Natural killer cell (primary cell): ENCODE data around the gene FGF11. TPM values are rescaled to one million over a fixed set of nuclear protein-coding genes. Genes with fewer than 3 reads are reported as not detected.

Experiments used
- ATAC-seq, 3 donors: fragments of 150-1000 bp in 2 of 3; fragments of 200-7000 bp in 1 of 3; cut with Tn5 transposase; 1 replicate in 1 of 3; 2 replicates in 2 of 3; pipeline ENCODE4 v1.10.0; 2021; ENCODE audit warnings: mild to moderate bottlenecking in 2 of 3, moderate library complexity in 2 of 3
- DNase-seq, 2 donors: peaks; one replicate each; pipeline versions ENCODE4 v3.0.0 to v3.0.0-alpha.2; 2013 to 2021; ENCODE audit warnings: mixed read lengths in 1 of 2
- H3K27ac ChIP-seq: one replicate; pipeline ENCODE4 v1.5.1; 2013; ENCODE audit warnings: mild to moderate bottlenecking, low read length
- H3K27me3 ChIP-seq: one replicate; pipeline ENCODE4 v1.6.1; 2013; ENCODE audit warnings: low read length; ENCODE audit not compliant: control insufficient read depth, insufficient read depth
- H3K36me3 ChIP-seq: one replicate; pipeline ENCODE4 v1.6.1; 2013; ENCODE audit warnings: low read length; ENCODE audit not compliant: control insufficient read depth, insufficient read depth
- H3K4me1 ChIP-seq: one replicate; pipeline ENCODE4 v1.6.1; 2013; ENCODE audit warnings: low read length; ENCODE audit not compliant: control insufficient read depth, insufficient read depth
- H3K4me3 ChIP-seq: one replicate; pipeline ENCODE4 v1.5.1; 2013; ENCODE audit warnings: low read length
- H3K9me3 ChIP-seq: one replicate; pipeline ENCODE4 v1.6.1; 2013; ENCODE audit warnings: low read length; ENCODE audit not compliant: control insufficient read depth, insufficient read depth
- H3K27ac Mint-ChIP-seq, 2 donors: one replicate each; pipeline ENCODE4 v1.8.0; 2022; ENCODE audit warnings: mild to moderate bottlenecking in 2 of 2, mixed read lengths in 2 of 2, moderate library complexity in 1 of 2
- H3K27me3 Mint-ChIP-seq, 2 donors: one replicate each; pipeline ENCODE4 v1.8.0; 2022; ENCODE audit warnings: low read depth in 2 of 2, mixed read lengths in 2 of 2
- H3K36me3 Mint-ChIP-seq: one replicate; pipeline ENCODE4 v1.8.0; 2022; ENCODE audit warnings: mixed read lengths
- H3K4me1 Mint-ChIP-seq, 2 donors: one replicate each; pipeline ENCODE4 v1.8.0; 2022; ENCODE audit warnings: mixed read lengths in 2 of 2
- H3K4me3 Mint-ChIP-seq: one replicate; pipeline ENCODE4 v1.8.0; 2022; ENCODE audit warnings: mild to moderate bottlenecking, moderate library complexity, mixed read lengths
- H3K9me3 Mint-ChIP-seq, 2 donors: one replicate each; pipeline ENCODE4 v1.8.0; 2022; ENCODE audit warnings: mixed read lengths in 2 of 2
- CTCF ChIP-seq: fragments of 200-600 bp; IDR thresholded peaks from one replicate; pipeline ENCODE4 v1.8.0; 2022; ENCODE audit warnings: antibody characterized with exemption
- WGBS: methylation state at CpG from one replicate; pipeline ENCODE4 v1.1.7; 2013; ENCODE audit warnings: missing lambda C conversion rate; ENCODE audit not compliant: insufficient coverage; 5-methylcytosine and 5-hydroxymethylcytosine counted together
- intact Hi-C: fragments of 100-400 bp; cut with micrococcal nuclease; formaldehyde crosslinking; loops from one replicate; pipeline ENCODE4 v1.14.2; 2022
- total RNA-seq, 4 donors: library from RNA; stranded (reverse); fragments of 120-200 nt in 1 of 4; gene quantifications; one replicate each; pipeline versions ENCODE4 v1.2.3 to v1.2.4, GENCODE V29; 2013 to 2022

The FGF11 gene
- total RNA-seq, 3 donors from 2014 or later (not counting 1 experiment from before 2014, with no cell fraction given), result 1.2 to 4.2 (median 1.9) TPM

- Mint-ChIP-seq H3K4me3 (peak overlapping the region; percentile 39), H3K27ac (peak overlapping the region; percentile 0 to 76), H3K9me3 (no peaks in the 10 kb centered on the region), H3K27me3 (no peaks in the 10 kb centered on the region), H3K36me3 (no peaks in the 10 kb centered on the region), H3K4me1 (peaks cover 69 to 77% of the 10 kb centered on the region in 2 donors)
- TF ChIP-seq CTCF, result no peak
- intact Hi-C loops, result no loop called here
- 79% methylated on average over 2 of the region's 3 CpGs for WGBS
- ATAC-seq (no peak), DNase-seq (no peak)
- Histone ChIP-seq H3K4me1 (peaks cover 42% of the 10 kb centered on the region), H3K9me3 (no peaks in the 10 kb centered on the region), H3K36me3 (no peaks in the 10 kb centered on the region), H3K27ac (no peak overlapping the region), H3K4me3 (no peak overlapping the region), H3K27me3 (no peaks in the 10 kb centered on the region)
These were observed 46.9 kb downstream of the FGF11 start for GRCh38 chr17:7486181-7486580.

- TF ChIP-seq CTCF, result no peak
- DNase-seq (no peak), ATAC-seq (no peak)
- H3K4me3 ChIP-seq, result no peak overlapping the region
- 79% methylated on average over 8 of the region's 8 CpGs for whole genome bisulfite sequencing
- peaks cover 26% of the 10 kb centered on the region for H3K4me1 ChIP-seq
- H3K27ac ChIP-seq, result no peak overlapping the region
- Mint-ChIP-seq H3K9me3 (no peaks in the 10 kb centered on the region), H3K27me3 (no peaks in the 10 kb centered on the region), H3K4me1 (peaks cover 63 to 70% of the 10 kb centered on the region in 2 donors), H3K36me3 (no peaks in the 10 kb centered on the region), H3K27ac (peak overlapping the region in 1 of 2 donors; percentile 27), H3K4me3 (no peak overlapping the region)
- H3K27me3 ChIP-seq, result no peaks in the 10 kb centered on the region
- H3K9me3 ChIP-seq, result no peaks in the 10 kb centered on the region
- H3K36me3 ChIP-seq, result peaks cover 4% of the 10 kb centered on the region
- intact Hi-C loops, result no loop called here
These were observed 50.8 kb downstream of the FGF11 start for GRCh38 chr17:7490144-7490543.

GRCh38 chr17:7491583-7491982 is 52.3 kb downstream of the FGF11 start:
- H3K4me1 Mint-ChIP-seq, result peaks cover 52 to 69% of the 10 kb centered on the region in 2 donors
- DNase-seq, result no peak
- no peak for TF ChIP-seq CTCF
- no peak overlapping the region for H3K4me3 ChIP-seq
- no peaks in the 10 kb centered on the region for H3K9me3 ChIP-seq
- H3K36me3 Mint-ChIP-seq, result no peaks in the 10 kb centered on the region
- peaks cover 10% of the 10 kb centered on the region for H3K36me3 ChIP-seq
- H3K27me3 ChIP-seq, result no peaks in the 10 kb centered on the region
- H3K27ac ChIP-seq, result no peak overlapping the region
- H3K4me1 ChIP-seq, result peaks cover 14% of the 10 kb centered on the region
- H3K27me3 Mint-ChIP-seq, result no peaks in the 10 kb centered on the region
- ATAC-seq, result no peak
- WGBS, result 100% methylated on average over 1 of the region's 1 CpG
- H3K9me3 Mint-ChIP-seq, result no peaks in the 10 kb centered on the region
- no peak overlapping the region for H3K4me3 Mint-ChIP-seq
- intact Hi-C loops, result no loop called here
- peak overlapping the region; percentile 13 to 20 for H3K27ac Mint-ChIP-seq

GRCh38 chr17:7493941-7494340 is 54.6 kb downstream of the FGF11 start:
- Mint-ChIP-seq H3K4me3 (no peak overlapping the region), H3K36me3 (no peaks in the 10 kb centered on the region), H3K27ac (peak overlapping the region in 1 of 2 donors; percentile 14), H3K27me3 (no peaks in the 10 kb centered on the region), H3K9me3 (no peaks in the 10 kb centered on the region), H3K4me1 (peaks cover 36 to 53% of the 10 kb centered on the region in 2 donors)
- no peak for TF ChIP-seq CTCF
- 93% methylated on average over 2 of the region's 3 CpGs for WGBS
- Histone ChIP-seq H3K36me3 (peaks cover 33% of the 10 kb centered on the region), H3K4me1 (peaks cover 4% of the 10 kb centered on the region), H3K4me3 (no peak overlapping the region), H3K27me3 (no peaks in the 10 kb centered on the region), H3K9me3 (no peaks in the 10 kb centered on the region), H3K27ac (no peak overlapping the region)
- ATAC-seq (no peak), DNase-seq (no peak)
- intact Hi-C loops, result no loop called here
